KG1 (cell line): ENCODE results near the gene NDUFV3.
"Not testable (repeated sequence)": the region's sequence is repeated elsewhere in the genome, so short reads cannot be mapped to it uniquely, and the experiment has no call there.

Experiments
- DNase-seq: peaks from one replicate; lab custom pipeline; 2025; lab: John Stamatoyannopoulos, UW

Gene NDUFV3

DNA sequence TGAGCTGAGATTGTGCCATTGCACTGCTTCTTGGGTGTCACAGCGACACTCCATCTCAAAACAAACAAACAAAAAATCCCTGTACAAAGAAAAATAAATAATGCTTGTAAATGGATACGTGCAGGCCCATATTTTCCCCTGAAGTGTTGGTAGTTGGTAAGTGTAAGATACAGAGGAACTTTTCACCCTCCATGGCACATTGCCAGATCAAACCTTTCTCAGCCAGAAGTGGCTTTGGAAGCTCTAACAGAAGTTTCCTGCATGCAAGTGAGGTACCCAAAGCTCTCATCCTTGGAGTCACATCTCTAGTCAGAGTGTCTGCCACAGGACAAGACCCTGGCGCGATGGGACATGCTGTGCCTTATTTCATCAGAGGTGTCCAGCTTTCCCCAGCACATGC, 7.3 kb downstream of the NDUFV3 start:
- DNase-seq: no peak

GRCh38 chr21:42903817-42904216, 10.7 kb downstream of the NDUFV3 start:
- DNase-seq: no peak

DNA sequence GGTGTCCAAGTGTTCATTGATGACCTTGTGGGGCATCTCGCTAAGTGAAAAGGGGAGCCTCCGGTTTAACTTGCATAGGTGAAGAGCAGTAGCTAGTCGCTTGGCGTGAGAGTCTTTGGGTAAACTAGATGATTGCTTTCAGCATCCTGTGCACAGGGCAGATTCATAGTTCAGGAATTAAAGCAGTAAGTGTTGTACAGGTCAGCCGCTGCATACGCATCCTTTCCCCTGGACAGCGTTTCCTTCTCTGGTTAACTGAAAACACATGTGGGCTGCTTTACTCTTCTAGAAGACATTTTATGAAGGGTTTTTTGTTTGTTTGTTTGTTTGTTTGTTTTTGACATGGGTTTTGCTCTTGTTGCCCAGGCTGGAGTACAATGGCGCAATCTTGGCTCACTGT, 12.1 kb downstream of the NDUFV3 start:
- no peak for DNase-seq

DNA sequence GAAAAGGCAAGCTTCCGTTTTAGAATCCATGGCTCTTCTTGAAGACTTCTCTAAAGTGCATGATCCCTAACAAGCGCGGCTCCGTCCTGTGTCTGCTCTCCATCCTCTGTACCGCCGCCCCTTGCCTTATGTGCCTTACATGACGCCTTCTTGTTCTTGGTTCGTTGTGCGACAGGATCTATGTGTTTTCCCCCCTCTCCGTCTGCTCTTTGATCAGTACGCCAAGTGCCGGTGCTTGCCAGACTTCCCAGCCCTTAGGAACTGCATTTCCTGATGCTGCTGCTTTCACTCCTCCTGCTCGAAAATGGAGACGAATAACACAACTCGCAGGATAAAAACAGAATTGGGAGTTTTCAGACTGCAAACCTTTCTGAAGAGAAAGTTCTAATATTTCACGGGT, 13.1 kb downstream of the NDUFV3 start:
- DNase-seq: no peak

- not testable (repeated sequence) for DNase-seq
Observed at GRCh38 chr21:42908484-42908883, 15.4 kb downstream of the NDUFV3 start.

DNA sequence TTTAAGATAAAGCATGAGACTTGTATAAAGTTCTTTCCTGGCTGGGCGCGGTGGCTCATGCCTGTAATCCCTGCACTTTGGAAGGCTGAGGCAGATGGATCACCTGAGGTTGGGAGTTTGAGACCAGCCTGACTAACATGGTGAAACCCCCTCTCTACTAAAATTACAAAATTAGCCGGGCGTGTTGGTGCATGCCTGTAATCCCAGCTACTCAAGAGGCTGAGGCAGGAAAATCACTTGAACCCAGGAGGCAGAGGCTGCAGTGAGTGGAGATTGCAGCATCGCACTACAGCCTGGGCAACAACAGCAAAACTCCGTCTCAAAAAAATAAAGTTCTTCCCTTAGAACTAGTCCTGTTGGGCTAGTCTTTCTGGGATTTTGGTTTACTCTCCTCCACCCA, 18.8 kb downstream of the NDUFV3 start:
- not testable (repeated sequence) for DNase-seq

- no peak for DNase-seq
Observed at GRCh38 chr21:42913476-42913875, 20.4 kb downstream of the NDUFV3 start.

DNA sequence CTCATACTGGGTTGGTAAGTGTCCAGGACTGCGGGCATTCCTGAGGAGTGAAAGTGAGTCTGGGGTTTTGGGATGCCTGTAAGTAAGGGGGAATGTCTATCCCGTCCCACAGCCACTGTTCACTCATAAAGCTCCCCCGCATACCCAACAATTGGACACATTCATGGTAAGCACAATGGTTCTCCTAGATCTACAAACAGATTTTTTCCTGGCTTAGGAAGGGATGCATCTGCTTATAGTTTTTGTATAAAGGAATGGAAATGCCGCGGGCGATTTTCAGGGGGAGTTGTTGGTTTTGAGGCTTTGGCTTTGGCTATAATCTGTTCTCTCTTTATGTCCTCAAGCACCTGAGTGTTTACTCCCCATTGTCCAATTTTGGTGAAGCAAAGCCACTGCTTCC, 25.2 kb downstream of the NDUFV3 start:
- DNase-seq: no peak

DNA sequence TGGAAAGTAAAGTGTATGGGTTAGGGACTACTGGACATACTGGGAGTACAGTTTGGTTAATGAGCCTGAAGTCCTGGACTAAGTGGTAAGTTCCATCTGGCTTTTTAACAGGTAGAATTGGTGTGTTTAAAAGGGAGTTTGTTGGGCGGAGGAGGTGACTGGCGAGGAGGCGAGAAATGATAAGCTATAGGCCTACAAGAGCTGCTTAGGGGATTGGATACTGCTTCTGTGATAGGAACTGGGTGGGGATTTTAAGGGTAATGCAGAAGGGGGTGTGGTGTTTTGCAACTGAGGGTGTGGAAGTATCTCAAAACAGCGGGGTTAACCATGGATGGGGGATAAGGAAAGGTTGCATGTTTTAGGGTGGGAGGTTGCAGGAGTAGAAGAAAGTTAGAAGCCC, 28.8 kb downstream of the NDUFV3 start:
- no peak for DNase-seq

GRCh38 chr21:42922918-42923317, 29.8 kb downstream of the NDUFV3 start:
- no peak for DNase-seq

DNA sequence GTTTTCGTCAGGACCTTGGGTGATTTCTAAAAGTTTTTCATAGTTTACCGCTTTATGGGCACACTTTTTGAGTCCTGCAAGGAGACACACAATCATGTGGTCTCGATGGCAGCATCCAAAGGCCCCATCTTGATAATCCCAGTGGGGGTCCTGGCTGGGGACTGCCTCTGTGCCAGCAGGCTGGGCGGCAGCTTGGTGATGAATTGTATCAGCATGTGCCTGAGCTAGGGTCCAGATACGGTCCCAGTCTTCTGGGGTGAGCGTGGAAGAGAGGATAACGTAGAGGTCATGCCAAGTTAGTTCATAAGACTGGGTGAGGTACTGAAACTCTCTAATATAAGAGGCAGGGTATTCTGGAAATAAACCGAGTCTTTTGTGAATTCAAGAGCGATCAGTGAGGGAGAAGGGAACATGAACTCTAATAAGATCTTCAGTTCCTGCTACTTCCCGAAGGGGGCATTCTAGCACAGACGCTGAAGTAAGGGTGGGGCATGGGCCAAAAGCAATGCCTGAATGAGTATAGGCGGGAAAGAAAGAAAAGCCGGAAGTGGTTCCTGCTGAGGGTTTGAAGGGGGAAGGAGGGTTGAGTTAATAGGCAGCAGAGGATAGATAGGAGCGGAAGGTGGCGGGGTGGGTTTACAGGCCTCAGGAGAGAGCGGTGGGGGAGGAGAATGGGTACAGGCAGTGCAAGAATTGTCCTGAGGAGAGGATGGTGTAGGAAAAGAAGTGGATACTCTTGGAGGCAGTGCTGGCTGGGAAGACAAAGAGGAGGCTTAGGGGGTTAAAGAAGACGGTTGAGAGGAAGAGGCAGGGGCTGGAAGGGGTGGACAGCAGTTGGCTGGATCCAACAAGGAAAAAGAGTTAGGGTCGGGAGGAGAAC, 30.7 kb downstream of the NDUFV3 start:
- peak; percentile 74 for DNase-seq

DNA sequence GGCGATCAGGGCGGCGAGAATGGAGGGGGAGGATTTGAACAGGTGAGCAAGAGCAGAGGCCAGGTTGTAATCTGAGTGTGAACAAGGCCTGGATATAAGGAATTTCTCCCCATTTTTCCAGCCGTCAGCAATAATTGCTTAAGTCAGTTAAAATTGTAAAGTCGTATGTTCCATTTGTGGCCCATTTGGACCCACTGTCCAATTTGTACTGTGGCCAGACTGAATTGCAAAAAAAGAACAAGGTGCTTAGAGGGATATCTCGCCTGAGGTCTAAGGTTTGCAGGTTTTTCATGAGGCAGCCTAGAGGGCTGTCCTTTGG, 31.3 kb downstream of the NDUFV3 start:
- DNase-seq: no peak

DNA sequence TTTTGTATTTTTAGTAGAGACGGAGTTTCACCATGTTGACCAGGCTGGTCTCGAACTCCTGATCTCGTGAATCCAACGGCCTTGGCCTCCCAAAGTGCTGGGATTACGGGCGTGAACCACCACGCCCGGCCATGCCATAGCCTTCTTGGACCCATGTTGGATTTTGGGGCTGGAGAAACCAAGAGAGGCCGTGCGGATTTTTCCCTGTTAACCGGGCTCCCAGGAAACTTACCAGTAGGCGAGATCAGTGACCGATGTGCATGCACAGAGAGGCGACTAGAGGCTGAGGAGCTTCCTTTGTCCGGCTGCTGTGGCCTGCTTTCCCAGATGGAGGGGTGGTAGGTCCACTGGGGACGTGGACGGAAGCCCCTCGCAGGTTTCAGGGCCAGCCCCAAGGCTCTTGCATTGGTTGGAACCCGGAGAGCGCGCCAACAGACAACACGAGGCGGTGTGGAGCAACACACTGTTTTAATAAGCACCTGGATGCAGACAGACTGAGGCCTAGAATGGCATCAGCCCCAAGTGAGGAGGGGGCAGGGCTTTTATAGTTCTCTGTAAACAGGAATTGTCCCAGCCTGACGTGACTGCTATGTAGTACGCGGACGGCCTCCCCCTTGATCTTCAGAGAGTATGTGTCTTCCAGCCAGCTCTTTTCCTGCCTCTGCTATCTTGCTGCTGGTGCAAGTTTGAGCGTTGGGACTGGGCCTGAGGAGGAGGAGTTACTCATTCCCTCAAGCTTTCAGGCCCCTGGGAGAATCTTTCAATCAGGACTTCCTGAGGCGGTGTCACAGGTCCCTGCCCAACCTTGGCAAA, 32.2 kb downstream of the NDUFV3 start, which contains the start of gene ERVH48-1:
TSS of gene ERVH48-1 (minus strand) at position 517 of the 813 bp plus-strand sequence. CDS start 6,624 bp downstream, outside the sequence.
- DNase-seq: no peak

DNA sequence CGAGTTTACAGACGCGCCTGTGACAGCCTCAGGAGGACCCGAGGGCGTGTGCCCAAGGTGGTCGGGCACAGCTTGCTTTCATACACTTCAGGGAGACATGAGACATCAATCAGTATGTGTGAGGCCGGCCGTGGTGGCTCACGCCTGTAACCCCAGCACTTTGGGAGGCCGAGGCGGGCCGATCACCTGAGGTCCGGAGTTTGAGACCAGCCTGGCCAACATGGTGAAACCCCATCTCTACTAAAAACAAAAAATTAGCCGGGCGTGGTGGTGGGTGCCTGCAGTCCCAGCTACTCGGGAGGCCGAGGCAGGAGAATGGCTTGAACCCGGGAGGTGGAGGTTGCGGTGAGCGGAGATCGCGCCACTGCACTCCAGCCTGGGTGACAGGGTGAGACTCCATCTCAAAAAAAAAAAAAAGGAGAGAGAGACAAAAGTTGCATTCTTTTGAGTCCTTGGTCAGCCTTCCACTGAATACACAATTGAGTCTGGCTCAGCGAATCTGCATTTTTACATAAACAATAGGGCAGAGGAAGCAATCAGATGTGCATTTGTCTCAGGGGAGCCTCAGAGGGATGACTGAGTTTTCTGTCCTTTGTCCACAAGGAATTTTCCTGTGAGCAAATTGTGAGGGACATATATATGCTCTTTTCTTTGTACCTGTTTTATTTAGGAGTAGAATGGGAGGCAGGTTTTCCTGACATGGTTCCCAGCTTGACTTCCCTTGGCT, 34.5 kb downstream of the NDUFV3 start:
- not testable (repeated sequence) for DNase-seq

DNA sequence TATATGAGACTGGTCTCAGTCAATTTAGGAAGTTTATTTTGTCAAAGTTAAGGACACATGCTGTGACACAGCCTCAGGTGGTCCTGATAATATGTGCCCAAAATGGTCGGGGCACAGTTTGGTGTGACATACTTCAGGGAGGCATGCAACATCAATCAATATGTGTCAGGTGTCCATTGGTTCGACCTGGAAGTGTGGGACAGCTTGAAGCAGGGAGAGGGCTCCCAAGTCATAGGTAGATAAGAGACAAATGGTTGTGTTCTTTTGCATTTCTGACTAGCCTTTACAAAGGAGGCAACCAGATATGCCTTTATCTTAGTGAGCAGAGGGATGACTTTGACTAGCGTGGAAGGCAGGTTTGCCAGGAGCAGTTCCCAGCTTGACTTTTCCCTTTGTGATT, 36.9 kb downstream of the NDUFV3 start:
- DNase-seq: no peak

GRCh38 chr21:42931560-42932235, 38.6 kb downstream of the NDUFV3 start:
- no peak for DNase-seq

DNA sequence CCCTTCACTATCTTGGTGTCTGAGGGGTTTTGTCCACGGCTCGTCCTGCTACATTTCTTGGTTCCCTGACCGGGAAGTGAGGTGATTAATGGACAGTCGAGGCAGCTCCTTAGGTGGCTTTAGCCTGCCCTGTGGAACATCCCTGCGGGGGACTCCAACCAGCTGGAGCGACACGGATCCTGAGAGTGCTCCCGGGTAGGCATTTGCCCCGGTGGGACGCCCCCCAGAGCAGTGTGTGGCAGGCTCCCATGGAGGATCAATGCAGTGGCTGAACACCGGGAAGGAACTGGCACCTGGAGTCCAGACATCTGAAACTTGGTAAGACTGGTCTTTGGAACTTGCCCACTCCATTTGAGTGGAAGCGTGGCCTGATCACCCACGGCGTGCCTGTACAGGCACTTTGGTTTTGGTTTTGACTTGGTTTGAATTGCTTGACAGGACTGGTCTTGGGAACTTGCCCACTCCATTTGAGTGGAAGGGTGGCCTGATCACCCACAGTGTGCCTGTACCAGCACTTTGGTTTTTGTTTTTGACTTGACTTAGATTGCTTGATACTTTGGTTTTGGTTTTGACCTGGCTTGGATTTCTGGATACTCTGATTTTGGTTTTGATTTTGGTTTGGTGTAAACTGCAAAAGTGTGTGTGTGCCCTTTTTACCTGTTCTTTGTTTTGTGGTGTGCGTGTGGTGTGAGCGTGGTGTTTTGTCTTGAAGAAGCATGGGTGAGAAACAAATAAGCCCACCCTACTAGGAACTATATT, 39.4 kb downstream of the NDUFV3 start:
- DNase-seq: not testable (repeated sequence)

- not testable (repeated sequence) for DNase-seq
Observed at GRCh38 chr21:42933137-42933970, 40.2 kb downstream of the NDUFV3 start.

- not testable (repeated sequence) for DNase-seq
Observed at GRCh38 chr21:42933973-42934372, 40.9 kb downstream of the NDUFV3 start.

DNA sequence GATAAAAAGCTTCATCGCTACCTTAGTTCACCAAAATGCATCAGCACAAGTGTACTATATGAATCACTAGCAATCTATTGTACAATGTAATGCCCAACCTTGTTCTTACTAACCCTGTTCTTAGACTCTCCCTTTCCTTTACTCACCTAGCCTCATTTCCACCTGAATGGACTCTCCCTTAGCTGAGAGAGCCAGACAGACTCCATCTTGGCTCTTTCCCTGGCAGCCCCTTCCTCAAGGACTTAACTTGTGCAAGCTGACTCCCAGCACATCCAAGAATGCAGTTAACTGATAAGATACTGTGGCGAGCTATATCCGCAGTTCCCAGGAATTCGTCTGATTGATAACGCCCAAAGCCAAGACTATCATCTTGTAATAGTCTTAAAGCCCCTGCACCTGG, 43.3 kb downstream of the NDUFV3 start:
- not testable (repeated sequence) for DNase-seq
